Limb (tissue), 2 donors: ENCODE data around the gene TSPO.

Source experiments
- DNase-seq, 2 donors: peaks; one replicate each; pipeline ENCODE4 v3.0.0-alpha.2; 2016; ENCODE audit errors: extremely low spot score in 2 of 2

TSPO gene

GRCh38 chr22:43179146-43179910, 28.0 kb downstream of the TSPO start:
- no peak for DNase-seq

GRCh38 chr22:43179911-43180195, 28.5 kb downstream of the TSPO start:
- no peak for DNase-seq

GRCh38 chr22:43180670-43181069, 29.3 kb downstream of the TSPO start:
- no peak for DNase-seq

GRCh38 chr22:43181321-43182076, 30.1 kb downstream of the TSPO start:
- DNase-seq = no peak

- DNase-seq = no peak
These were observed 30.8 kb downstream of the TSPO start for GRCh38 chr22:43182118-43182517.

- DNase-seq = no peak
These were observed 31.4 kb downstream of the TSPO start for GRCh38 chr22:43182726-43183125.

- no peak for DNase-seq
These were observed 32.3 kb downstream of the TSPO start for GRCh38 chr22:43183496-43184277.

GRCh38 chr22:43185860-43186261, 34.5 kb downstream of the TSPO start:
- DNase-seq = peak; percentile 22 to 60

GRCh38 chr22:43186272-43187170, 35.2 kb downstream of the TSPO start, which contains the start of gene TTLL12:
Gene TTLL12, minus strand, starts transcription at chr22:43187134. Its CDS starts 65 bp downstream, at chr22:43187069.
- DNase-seq = peak; percentile 42 to 83

GRCh38 chr22:43187171-43188099, 36.1 kb downstream of the TSPO start:
- peak; percentile 94 to 99 for DNase-seq

- no peak for DNase-seq
These were observed 37.6 kb downstream of the TSPO start for GRCh38 chr22:43188829-43189545.

- no peak for DNase-seq
These were observed 40.5 kb downstream of the TSPO start for GRCh38 chr22:43191831-43192230.

- no peak for DNase-seq
These were observed 46.0 kb downstream of the TSPO start for GRCh38 chr22:43197271-43197941.

GRCh38 chr22:43198126-43198525, 46.8 kb downstream of the TSPO start:
- DNase-seq = no peak

GRCh38 chr22:43198936-43199335, 47.6 kb downstream of the TSPO start:
- DNase-seq = no peak

- no peak for DNase-seq
These were observed 48.2 kb downstream of the TSPO start for GRCh38 chr22:43199541-43199940.

- no peak for DNase-seq
These were observed 48.7 kb downstream of the TSPO start for GRCh38 chr22:43200031-43200430.

- DNase-seq = no peak
These were observed 49.2 kb downstream of the TSPO start for GRCh38 chr22:43200555-43200954.
